H1 (cell line): ENCODE results near the gene CCDC12. TPM values are rescaled to one million over a fixed set of nuclear protein-coding genes. Genes with fewer than 3 reads are reported as not detected.

Experiments used
- ATF2 ChIP-seq: IDR thresholded peaks from 2 replicates; pipeline ENCODE4 v1.6.1; 2012; ENCODE audit warnings: low read length, inconsistent platforms
- CHD7 ChIP-seq: fragments of 300-600 bp; sonication (generic); IDR thresholded peaks from 2 replicates; pipeline ENCODE4 v1.7.1; 2012; ENCODE audit warnings: low read length, moderate library complexity, mild to moderate bottlenecking, inconsistent platforms; ENCODE audit not compliant: insufficient replicate concordance
- EP300 ChIP-seq, 2 experiments: IDR thresholded peaks; 1 replicate in 1 of 2; 2 replicates in 1 of 2; pipeline ENCODE4 v1.6.1; 2011 to 2012; ENCODE audit warnings: low read depth in 2 of 2, low read length in 2 of 2, mild to moderate bottlenecking in 2 of 2, borderline replicate concordance in 1 of 2, inconsistent platforms in 1 of 2, moderate library complexity in 1 of 2
- HDAC2 ChIP-seq, 2 experiments: fragments of 300-600 bp in 1 of 2; sonication (generic) in 1 of 2; IDR thresholded peaks; 2 replicates each; pipeline ENCODE4 v1.6.1; 2011 to 2012; ENCODE audit warnings: low read depth in 2 of 2, low read length in 2 of 2, mild to moderate bottlenecking in 2 of 2, moderate library complexity in 2 of 2, borderline replicate concordance in 1 of 2, inconsistent platforms in 1 of 2
- JUN ChIP-seq: IDR thresholded peaks from 2 replicates; pipeline ENCODE4 v1.6.1; 2011; ENCODE audit warnings: low read depth, mild to moderate bottlenecking, improper control_type of control experiment, low read length
- KDM5A ChIP-seq: fragments of 200-600 bp; IDR thresholded peaks from 2 replicates; pipeline ENCODE4 v1.7.1; 2012; ENCODE audit warnings: mild to moderate bottlenecking, low read length, inconsistent platforms, mixed read lengths
- SP1 ChIP-seq: IDR thresholded peaks from 2 replicates; pipeline ENCODE4 v1.6.1; 2011; ENCODE audit warnings: low read depth, low read length
- SUZ12 ChIP-seq: fragments of 200-600 bp; sonication (generic); IDR thresholded peaks from 2 replicates; pipeline ENCODE4 v1.6.1; 2012; ENCODE audit warnings: mild to moderate bottlenecking, inconsistent platforms, low read length, moderate library complexity, mixed read lengths
- TAF1 ChIP-seq: IDR thresholded peaks from 2 replicates; pipeline ENCODE4 v1.6.1; 2011; ENCODE audit warnings: mild to moderate bottlenecking, low read depth, low read length
- ZNF274 ChIP-seq: IDR thresholded peaks from 2 replicates; pipeline ENCODE4 v1.7.0; 2012; ENCODE audit warnings: low read length, borderline replicate concordance; ENCODE audit errors: extremely low read depth
- polyA plus RNA-seq, 7 experiments: library from polyadenylated mRNA; depleted of rRNA in 3 of 7; stranded (reverse) in 5 of 7; unstranded in 2 of 7; fragments of >200 nt in 5 of 7; fragments of 200-250 nt in 2 of 7; gene quantifications; 1 replicate in 5 of 7; 2 replicates in 1 of 7; 4 replicates in 1 of 7; pipeline versions ENCODE4 v1.2.1 to v1.2.3, GENCODE V29; 2011 to 2013; ENCODE audit warnings: missing spikeins in 2 of 7, mixed read lengths in 2 of 7
- total RNA-seq: library from RNA; stranded (reverse); fragmentation: NEBNext Ultra II Directional; extraction: Animal tissue kit (Norgen Biotek cat#: 25700); gene quantifications from 2 replicates; pipeline ENCODE4 v1.2.1, GENCODE V29; 2021

Gene CCDC12
- total and polyA plus RNA-seq, 2 of the 8 experiments (the other 6 are each of a cell fraction or from before 2014, with no cell fraction given) = 29.5 to 41.3 TPM

- TF ChIP-seq CHD7 (no peak), SP1 (no peak), SUZ12 (no peak), ATF2 (no peak), ZNF274 (no peak), KDM5A (no peak), HDAC2 (IDR thresholded peaks at IDR 0.05; ENCODE audit: borderline replicate concordance in 1 of 2, low read depth in 2 of 2, low read length in 2 of 2) (no peak), TAF1 (no peak), EP300 (IDR thresholded peaks at IDR 0.05; ENCODE audit: borderline replicate concordance in 1 of 2, low read depth in 2 of 2, low read length in 2 of 2) (no peak), JUN (no peak)
Observed at GRCh38 chr3:46875560-46875959, 101.0 kb downstream of the CCDC12 start (continued).
